GM18858 (cell line): ENCODE results near the gene ARHGEF2.
"Not testable (repeated sequence)": the region's sequence is repeated elsewhere in the genome, so short reads cannot be mapped to it uniquely, and the experiment has no call there.

Experiments
- ATAC-seq: cut with Tn5 transposase; IDR thresholded peaks from one replicate; pipeline ENCODE4 v1.9.1; 2021; ENCODE audit not compliant: unreplicated experiment

The ARHGEF2 gene

DNA sequence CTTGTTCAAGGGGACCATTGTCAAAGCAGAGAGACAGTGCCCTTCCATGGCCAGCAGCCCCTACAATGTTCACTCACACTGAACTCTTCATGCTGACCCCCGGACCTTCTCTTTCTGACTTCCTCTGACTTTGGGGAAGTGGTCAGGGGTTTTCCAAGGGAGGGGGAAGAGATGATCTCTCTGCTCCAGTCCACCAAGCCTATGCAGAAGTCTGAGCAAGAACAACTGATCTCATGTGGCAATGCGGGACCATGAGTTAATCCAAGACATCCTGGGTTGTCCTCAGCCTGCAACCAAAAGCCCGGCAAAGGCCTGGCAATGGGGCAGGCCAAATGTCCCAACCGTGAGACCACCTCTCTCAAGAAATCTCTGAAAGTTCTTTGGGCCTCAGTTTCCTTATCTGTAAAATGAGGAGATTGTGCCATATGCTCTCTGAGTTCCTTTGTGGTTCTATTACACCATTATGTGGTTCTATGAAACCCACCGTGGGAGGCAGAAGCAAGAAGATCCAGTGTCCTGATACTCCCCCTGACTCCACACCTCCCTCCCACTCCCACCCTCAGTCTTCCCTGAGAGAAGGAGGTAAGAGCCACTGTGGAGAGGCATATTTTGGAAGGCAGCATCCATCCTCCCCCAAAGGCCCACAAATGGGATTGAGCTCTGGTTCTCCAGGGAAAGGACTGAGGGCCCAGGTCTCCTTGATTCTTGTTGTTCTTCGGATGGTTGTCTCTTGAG is 11.8 kb upstream of the ARHGEF2 start:
- no peak for ATAC-seq

DNA sequence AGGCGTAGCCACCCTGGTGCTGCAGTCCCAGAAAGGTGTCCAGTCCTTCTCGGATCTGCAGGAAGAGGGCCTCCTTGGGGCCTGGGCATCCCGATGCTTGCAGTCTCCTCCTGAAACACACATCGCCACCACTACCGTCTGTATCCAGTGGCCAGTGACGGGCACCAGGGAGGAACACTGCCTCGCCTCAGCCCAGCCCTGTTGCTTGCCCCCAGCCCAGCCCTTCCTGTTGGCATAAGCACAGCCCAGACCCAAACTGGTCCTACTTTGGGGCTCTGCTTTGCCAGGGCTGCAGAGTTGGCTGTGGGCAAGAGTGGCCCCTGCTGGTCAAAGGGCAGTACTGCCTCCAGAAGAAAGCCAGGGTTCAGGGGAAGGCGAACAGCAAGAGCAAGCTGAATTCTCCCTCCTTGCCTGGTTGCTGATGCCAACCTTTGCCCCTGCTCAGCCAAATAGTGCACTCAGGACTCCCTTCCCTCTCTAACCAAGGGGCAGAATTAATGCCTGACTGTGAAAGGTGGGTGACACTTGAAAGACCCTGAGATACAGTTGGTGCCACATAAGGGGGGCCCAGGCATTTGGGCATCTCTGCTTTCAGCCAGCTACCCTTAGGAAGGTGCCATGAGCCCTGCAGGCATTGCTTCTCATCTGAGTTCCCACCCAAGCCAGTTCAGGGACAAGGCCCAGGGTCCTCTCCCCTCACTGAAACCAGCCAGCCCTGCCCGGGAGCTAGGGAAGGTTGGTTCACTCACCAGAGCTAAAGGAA is 11.1 kb upstream of the ARHGEF2 start:
- ATAC-seq = no peak

- not testable (repeated sequence) for ATAC-seq
These were observed 6.7 kb upstream of the ARHGEF2 start for GRCh38 chr1:155984903-155985645.

DNA sequence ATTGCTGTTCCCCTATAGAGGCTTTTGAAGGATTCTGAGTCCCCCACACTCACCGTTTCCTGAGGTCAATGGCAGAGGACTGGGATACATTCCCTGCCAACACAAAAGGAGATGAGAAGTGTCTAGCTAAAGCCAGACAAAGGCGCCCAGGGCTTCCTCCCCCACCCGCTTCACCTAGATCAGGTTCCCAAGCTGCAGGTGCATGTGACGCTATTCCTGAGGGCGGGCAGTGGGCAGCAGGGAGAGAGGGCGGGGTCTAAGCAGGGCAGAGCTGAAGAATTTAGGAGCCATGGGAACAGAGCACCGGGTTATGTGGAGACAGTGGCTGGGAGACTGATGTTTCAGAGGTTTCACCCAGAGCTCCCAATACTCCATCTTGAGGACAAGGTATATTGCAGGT is 6.0 kb upstream of the ARHGEF2 start:
- no peak for ATAC-seq

DNA sequence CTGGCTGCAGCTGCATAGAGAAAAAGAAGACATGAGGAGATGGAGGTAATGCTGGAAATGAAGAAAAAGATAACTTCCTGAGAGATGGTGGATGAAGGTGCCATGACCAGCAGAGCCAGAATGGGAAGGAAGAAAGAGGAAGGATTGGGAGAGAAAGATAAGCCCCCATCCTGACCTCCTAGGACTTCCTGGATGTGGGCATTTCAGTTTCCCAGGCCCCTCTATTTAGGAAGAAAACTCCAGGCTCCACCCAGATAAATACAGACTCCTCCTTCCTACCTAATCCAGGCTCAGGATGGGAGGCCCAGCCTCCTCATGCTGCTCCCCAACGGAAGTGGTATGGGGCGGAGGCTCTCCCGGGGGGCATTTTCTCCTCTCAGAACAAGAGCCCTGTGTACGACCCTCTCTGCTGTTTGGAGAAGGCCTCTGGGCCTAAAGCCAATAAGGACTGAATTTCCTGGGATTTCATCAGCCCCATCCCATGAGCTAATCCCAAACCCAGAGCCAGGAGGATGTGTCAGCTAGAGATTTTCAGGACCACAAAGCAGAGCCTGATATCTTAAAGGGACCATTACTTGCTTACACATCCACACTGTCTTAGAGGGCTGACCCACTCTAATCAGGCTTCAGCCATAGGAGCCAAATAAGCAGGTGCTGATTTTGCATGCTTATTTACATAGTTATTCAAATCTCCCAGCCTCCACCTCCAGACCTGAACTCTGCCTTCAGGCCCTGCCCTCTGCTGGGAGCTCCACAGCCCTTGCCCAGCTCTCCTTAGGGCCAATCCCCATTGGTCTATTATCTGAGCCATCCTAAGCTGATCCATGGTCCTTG is 5.1 kb upstream of the ARHGEF2 start:
- no peak for ATAC-seq

DNA sequence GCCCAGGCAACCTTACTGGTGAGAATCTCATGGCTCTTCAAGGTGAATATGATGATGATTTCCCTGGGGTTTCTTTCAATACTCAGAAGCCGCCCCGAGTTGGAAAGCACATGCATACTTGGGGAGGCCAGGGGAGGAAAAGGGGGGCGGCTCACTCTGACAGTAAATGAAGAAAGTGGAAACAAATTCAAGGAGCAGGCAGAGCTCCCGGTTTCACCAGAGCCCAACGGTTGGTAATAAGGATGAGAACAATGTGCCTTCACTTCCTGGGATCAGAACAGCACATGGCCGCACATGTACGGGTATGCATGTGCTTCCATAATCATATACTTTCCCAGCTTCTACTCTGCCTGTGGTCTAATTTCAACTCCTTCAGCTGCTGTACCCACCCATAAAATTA is 3.8 kb upstream of the ARHGEF2 start:
- no peak for ATAC-seq

DNA sequence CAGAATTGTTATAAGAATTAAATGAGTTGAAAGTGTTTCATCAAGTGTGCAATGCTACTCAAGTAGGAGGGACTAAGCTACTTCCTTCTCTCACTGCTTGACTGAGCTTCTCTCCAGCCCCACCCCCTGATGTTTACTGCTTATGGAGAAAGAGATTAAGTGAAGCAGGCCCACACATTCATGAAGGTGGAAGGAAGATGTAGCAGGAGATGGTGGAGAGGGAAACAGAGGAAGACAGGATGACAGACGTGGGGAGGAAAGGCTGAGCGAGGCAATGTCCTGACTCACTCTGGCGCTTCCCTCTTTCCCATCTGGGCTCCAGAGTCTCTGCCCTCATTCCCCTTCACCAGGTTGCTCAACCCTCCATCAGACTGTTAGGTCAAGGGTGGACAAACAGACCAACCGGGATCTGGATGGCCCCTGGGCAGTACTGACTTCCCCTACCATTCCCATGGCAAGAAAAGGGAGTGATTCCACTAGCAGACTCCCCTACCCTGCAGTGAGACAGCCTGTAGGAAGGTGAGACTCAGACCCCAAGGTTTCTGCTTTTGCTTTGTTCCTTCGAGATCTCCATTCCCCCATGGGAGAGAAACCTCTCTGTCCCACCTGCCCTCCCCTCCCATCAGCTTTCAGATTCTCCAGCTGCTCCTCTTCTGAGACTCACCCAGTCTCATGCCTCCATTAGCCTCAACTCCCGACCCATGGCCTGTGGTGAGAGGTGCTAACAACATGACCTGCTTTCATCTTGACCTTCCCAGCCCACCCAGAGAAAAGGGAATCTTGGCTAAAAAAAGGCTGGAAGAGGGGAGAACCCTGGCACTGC is 3.1 kb upstream of the ARHGEF2 start:
- ATAC-seq = no peak

DNA sequence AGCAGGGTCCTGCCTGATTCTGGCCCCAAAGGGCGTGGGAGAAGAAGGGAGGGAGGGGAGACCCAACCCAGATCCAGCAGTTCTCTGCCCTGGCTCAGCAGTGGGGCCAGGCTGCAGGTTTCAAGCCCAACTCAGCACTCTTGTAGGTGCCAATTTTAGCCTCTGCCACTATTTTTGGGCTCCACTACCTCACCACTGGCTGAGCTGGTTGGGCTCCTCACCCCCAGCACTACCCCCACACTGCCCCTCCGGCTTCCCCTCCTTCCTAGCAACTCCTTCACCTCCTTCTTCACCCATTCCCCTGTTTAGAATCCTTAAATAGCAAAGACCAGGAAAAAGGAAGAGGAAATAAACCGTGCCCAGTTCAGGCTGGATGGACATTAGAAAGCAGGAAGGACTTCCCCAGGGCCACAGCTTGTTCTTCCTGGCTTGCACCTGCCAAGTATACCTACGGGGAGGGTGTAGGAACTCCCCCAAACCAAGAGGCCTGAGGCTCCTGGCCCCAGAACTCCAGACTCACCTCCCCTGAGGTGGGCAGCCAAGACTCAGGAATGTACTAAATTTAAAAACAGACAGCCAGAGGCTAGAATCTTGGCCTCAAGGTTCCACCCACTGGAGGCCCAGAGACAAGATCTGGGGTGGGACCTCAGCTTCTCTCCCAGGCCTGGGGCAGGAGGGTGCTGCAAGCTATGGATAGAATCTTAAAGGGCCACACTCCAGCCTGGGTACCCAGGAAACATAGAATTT is 1.4 kb upstream of the ARHGEF2 start:
- no peak for ATAC-seq

DNA sequence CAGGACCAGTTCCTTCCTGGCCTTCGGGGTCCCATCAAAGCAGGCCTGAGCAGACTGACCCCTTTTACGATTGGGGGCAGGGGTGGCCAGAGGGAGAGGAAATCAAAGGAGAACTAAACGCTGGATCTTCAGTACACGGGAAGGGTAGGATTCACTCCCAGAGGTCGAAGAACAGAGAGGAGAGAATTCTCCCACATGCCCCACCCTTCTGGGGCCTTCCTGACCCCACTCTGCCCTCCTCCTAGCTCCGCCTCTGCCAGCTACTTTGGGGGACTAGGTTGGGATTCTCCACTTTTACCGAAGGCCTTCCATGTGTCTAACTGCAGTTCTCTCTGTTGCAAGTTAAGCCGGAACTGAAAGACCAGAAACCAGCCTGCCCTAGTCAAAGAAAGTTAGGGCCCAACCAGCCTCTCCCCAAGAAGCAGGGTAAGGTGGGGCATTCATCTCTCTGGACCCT is 654 bp upstream of the ARHGEF2 start:
- ATAC-seq = no peak

DNA sequence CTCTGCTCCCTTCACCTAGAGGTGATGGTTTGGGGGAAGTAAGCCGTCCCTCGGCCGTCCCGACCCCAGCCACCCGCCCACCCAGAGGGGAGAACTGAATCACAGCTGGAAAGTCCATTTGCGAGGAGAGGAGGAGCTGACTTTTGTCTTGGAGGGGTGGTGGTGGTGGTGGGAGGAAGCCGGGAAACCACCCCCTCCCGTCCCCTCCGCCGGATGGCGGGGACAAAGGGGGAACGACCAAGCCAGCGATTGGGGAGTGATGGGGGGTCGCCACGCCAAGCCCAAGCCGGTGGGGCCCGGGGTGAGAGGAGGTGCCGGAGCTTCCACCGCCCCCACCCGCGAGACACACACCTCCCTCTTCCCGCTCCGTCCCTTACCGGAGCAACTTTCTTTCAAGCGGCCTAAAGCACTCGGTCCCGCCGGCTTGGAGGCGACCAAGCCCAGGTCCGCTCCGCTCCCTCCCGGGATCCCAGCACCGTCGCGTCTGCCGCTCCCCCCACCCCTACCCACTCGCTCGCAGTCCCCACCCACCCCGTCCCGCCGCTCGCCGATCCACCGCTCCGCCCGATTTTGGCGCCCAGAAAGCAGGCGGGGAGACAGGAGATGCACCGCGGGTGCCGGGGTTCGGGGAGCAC is 540 bp downstream of the ARHGEF2 start:
- ATAC-seq = no peak

GRCh38 chr1:155976913-155977689 is 1.2 kb downstream of the ARHGEF2 start:
- no peak for ATAC-seq

DNA sequence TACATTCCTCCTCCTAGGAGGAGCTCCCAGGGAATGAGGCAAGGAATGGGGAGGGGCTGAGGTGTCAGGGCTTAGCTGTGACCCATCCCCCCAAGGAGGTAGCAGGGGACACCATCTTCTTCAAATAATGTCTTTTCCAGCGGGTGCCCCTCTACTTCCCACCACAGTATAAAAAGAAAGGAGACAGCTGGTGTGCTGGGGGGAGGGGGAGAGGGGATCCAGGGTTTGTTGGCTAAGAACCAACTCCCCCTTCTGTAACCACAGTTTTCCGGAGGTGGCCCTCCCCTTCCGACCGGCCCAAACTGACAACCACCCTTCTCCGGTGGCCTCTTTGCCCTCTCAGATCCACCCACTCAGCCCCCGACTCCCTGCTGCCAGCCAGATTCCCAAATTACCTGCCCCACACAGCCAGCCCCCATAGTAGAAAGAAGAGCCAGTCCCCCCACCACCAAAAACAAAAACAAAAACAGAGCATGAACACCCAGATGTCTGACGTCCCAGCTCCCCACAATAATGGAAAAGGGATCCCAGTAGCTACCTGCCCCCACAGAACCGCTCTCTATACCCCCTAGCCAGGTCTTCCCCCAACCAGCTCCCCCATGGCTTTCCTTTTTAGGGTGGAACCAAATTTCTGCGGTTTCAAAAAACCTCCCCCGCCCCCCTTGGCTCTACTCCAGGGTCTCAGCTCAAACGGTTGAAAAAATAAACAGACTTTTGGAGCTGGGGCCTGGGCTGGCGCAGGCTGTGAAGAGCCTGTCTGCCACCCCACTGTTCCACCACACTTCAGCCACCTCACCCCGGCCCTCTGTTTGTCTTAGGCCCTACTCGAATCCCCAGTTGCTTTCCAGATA is 2.1 kb downstream of the ARHGEF2 start:
- no peak for ATAC-seq

DNA sequence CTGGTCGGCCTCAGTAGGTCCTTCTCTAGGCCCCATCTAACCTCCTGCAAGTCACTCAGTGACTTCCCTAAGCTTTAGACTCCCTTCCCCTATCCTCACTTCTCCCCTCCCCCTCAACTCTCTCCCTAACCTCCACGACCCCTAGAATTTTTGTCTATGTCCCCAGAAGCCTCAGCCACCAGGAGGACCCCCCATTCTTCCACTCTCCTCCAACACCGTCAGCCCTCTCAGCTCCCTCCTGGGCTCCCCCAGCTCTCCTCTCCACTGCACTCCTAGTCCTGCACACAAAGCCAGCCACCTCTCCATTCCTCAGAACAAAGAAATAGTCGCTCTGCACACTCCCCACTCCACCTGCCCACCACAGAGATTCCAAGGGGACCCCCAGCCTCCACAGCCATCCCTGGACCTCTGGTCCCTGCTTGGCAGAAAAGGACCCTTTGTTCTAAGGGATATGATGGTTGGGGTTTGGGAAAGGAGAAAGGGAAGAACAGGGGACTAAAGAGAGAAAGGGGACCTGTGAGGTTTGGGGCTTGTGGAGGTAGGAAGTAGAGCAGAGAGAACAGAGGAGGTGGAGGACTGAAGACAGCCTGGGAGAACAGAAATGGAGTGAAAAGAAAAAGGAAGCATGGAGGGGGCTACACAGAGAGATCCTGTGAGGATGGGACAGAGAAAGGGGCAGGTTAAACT is 2.8 kb downstream of the ARHGEF2 start:
- no peak for ATAC-seq

DNA sequence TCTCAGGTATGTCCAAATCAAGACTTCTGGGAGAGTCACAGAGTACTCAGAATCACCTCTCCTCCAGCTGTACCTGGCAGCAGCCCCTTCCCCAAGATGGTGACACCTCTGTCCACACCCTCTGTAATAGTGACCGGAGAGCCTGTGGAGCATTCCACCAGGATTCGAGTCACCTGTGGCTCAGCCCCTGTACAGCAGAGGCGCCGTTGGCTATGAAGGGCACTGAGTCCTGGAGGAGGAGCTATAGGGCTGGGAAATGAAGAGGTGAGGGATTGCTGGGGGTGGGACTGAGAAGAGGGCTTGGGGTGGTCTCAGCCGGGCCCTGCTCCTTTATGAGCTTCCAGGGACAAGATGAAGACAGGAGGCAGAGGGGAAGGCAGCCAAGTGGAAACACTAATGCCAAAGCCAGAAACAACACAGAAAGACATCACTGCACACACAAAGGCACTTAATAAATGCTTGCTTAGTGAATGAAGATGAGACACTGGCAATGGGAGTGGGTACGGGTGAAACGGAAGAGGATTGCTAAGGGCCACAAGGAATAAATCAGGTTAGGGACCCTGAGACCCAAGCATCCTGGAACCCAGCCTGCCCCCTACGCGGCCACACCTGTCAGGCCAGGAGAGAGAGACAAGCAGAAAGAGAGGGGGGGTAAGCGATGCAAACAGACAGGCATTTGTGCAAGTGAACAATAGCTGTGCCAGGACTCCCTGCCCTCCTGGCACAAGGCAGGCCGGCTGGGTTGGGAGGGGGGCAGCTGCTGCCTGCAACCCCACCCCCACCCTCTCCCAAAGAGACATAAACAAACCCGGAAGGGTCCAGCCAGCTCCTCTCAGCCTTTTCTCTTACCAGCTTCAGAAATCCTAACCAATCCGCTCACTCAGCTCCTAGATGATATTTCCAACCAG is 3.9 kb downstream of the ARHGEF2 start:
- ATAC-seq = no peak

- no peak for ATAC-seq
These were observed 4.6 kb downstream of the ARHGEF2 start for GRCh38 chr1:155973723-155974122.
